GM19452 (cell line): ENCODE measurements around the gene UQCR11.

Experiments
- ATAC-seq: cut with Tn5 transposase; IDR thresholded peaks from one replicate; pipeline ENCODE4 v1.9.1; 2021; ENCODE audit not compliant: unreplicated experiment

UQCR11 gene

DNA sequence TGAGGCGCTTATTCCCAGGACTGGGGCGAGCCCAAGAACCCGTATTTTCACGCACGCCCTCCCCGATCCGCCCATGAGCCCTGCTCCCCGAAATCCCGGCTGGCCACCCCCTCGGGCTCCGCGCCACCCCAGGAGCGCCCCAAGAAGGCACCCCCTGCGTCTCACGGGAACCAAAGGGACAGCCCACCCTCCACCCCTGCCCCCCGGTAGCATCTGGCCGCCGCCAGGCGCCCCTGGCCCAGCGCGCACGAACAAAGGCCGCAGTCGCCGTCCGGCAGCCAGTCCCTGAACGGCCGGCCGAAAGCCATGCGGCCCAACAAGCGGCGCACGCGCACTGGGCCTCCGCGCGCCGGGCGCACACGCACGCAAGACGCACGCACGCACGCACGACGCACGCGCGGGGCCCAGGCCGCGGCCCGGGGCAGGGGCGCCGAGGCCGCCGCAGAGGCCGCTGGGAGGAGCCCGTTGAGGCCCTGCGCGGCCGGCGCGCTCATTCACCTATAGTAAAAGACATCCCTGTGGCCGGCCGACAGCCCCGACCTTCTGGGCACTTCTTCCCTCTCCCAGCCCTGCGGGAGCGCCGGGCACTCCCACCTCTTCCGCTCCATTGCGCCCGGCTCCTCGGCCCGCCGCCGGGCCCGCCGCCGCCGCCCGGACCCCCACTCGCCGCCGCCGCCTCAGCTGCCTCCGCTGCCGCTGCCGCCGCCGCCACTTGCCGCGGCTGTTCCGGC is 13.1 kb downstream of the UQCR11 start:
- peak; percentile 68 for ATAC-seq

GRCh38 chr19:1591421-1592023 is 13.7 kb downstream of the UQCR11 start:
- no peak for ATAC-seq

- ATAC-seq = no peak
Measured at GRCh38 chr19:1590641-1591397, 14.4 kb downstream of the UQCR11 start.

GRCh38 chr19:1587872-1588271 is 17.4 kb downstream of the UQCR11 start:
- no peak for ATAC-seq

- no peak for ATAC-seq
Measured at GRCh38 chr19:1585243-1585580, 20.1 kb downstream of the UQCR11 start.

DNA sequence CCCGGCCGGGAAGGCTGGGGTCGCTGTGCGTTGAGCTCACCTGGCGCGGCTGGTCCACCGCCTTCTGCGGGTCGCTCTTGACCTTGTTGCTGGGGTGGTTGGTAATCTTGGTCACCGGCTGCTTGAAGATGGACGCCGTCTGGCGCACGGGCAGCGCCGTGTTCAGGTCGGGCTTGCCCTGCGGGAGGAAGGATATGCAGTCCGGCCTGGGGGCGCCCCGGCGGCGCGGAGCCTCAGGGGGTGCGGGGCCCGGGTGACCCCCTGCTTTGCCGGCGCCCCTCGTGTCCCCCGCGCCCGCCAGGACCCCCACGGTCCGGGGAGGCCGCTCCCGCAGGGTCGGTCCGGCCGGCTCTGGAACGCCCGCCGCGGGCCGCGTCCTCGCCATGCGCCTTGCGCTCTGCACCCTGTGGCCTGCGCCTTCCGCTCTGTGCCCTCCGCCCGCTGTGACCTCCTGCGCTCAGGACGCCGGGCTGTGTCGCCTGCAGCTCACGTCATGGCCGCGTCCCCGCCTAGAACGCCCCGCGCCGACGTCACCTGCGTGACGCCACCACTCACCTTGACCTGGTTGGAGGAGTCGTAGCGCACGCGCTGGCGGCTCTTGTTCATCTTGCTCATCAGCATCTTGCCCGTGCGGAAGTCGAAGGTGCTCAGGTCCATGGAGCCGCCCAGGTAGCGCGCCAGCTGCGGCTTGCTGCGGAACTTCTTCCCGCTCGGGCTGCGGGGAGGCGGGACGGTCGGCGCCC is 20.6 kb downstream of the UQCR11 start:
- no peak for ATAC-seq

DNA sequence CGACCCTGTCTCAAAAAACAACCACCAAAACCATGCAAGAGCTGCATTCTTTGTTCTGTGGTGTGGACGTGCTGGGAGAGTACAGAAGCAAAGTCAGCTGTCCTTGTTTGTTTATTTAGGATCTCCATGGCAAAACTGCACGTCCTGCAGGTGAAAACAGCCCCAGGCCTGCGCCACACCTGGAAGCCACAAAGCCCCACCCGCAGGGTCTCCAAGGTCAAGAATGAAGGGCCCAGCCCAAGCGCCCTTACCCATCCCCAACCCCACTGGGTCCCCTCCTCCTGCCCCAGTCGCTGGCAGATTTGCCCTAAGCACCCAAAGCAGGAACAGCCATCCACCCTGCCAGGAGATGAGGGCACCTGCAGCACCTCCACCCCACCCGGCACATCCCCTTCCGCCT is 23.1 kb downstream of the UQCR11 start:
- ATAC-seq = no peak

GRCh38 chr19:1580957-1581356 is 24.3 kb downstream of the UQCR11 start:
- ATAC-seq = no peak

GRCh38 chr19:1580382-1580781 is 24.9 kb downstream of the UQCR11 start:
- no peak for ATAC-seq

DNA sequence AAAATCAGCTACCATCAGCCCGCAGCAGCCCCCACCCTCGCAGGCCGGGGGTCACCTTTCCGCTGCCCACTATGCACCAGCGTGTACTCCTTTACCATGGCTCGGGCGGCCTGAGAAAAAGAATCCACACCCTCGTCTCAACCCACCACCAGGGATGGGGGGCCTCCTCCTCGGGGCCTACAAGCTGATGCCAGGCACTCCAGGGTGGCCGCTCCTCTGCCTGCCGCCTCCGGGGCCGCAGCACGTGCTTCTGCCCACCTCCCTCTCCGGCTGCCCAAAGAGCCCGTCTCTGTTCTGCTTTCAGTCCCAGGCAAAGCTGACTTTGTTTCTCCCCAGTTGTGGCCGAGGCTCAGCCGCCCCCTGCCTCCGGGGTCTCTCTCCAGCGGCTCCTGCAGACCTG is 26.0 kb downstream of the UQCR11 start:
- no peak for ATAC-seq

GRCh38 chr19:1577929-1578618 is 27.2 kb downstream of the UQCR11 start:
- ATAC-seq = no peak

DNA sequence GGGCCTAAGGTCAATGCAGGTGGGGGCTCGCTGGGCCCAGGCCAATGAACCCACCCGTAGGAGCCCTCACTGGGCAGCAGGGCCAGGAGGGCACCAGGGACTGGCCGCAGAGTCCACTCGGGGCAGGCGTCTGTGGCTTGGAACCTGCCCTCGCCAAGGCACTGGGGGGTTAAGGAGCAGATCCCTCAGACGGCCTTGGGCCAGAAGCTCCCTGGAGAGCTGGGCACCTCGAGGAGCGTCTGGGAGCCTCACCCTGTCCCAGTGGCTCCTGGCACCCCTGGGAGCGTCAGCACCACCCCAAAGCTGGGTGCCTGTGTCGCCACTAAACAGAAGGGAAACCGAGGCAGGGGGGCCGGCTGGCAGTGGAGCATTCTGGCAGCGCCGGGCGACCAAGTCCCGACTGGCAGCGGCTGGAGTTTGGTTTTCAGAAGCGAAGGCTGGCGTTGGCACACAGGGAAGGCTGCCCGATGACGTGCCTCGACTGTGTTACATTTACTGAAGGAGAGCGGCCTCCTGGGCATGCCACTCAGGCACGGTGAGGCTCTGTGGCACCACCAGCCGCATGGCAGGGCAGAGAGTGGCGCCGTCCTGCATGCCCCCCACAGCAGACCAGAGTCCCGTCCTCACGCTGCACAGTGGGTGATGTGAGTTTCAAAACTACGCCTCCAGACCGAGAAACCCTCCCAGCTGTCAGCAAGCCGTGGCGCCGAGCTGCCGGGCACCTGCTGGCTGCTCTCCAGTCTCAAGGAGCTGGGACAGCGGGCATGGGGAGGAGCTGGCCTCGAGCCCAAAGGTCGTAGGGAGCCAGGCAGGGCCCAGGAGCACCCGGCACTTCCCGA is 28.0 kb downstream of the UQCR11 start:
- ATAC-seq = no peak

DNA sequence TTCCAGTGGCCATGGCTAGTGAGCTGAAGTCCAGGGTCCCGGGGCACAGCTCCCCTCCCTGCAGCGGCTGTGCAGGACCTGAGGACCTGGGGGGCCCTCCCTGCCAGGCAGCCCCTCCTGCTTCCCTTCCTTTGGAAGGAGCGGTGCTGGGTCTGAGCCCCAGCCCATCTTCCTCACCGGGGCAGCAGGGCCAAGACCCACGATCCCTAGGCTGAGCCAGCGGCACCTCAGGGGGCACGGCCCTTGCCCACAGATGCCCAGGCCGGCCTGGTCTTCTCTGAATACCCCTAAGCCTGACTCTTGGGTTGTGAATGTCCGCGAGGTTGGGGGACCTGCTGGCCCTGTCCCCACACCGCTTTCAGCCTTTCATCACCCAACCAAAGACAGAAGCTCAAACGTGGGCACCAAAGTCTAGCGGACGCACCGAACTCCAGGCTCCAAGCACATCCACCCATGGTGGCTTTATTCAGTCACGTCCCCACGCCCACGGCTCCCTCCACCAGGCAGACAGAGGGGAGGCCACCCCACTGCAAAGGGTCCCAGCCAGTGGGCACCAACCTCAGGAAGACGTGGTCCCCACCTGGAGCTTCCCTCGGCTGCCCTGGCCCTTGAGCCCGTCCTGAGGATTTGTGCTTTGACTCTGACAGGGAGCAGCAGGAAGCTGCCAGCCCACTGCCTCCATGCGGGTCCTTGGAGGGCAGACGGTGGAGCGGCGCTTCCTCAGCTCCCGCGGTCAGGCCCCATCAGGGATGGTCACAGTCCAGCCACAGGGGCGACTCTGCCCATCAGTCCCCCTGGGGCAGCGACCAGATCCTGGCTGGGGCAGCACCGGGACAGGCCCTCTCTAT is 28.8 kb downstream of the UQCR11 start:
- no peak for ATAC-seq

DNA sequence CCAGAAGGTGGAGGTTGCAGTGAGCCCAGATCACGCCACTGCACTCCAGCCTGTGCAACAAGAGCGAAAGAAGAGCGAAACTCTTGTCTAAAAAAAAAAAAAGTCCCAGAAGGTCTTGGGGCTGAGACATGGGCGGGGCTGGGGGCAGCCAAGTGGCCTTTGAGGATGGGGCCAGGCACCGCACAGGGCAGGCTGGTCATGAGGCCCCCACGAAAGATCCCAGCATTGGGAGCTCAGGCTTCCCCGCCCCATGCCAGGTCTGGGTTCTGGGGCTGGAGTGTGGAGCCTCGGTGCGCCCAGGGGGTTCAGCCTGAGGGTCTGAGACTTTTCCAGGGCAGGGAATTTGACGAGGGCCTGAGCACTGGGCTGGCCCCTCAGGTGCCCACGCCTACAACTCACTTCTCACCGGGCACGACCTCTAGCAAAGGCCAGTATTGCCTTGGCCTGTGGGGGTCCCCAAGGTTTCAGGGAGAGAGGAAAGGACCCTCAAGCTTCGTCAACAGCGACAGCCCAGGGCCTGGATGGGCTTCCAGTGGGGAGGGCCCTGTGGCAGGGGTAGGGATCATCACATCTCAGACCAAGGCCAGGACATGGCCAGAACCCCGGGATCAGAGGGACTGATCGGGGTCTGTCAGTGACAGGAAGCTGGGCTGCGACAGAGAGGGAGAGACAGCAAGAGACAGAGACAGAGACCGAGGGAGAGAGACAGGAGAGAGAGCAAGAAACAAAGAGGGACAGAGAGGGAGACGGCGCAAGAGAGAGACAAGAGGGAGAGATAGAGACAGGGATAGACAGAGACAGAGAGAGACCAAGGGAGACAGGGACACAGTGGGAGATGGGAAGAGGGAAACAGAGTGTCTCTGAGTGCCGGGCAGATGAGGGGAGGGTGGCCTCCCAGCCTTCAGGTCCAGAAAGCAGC is 29.7 kb downstream of the UQCR11 start:
- no peak for ATAC-seq

DNA sequence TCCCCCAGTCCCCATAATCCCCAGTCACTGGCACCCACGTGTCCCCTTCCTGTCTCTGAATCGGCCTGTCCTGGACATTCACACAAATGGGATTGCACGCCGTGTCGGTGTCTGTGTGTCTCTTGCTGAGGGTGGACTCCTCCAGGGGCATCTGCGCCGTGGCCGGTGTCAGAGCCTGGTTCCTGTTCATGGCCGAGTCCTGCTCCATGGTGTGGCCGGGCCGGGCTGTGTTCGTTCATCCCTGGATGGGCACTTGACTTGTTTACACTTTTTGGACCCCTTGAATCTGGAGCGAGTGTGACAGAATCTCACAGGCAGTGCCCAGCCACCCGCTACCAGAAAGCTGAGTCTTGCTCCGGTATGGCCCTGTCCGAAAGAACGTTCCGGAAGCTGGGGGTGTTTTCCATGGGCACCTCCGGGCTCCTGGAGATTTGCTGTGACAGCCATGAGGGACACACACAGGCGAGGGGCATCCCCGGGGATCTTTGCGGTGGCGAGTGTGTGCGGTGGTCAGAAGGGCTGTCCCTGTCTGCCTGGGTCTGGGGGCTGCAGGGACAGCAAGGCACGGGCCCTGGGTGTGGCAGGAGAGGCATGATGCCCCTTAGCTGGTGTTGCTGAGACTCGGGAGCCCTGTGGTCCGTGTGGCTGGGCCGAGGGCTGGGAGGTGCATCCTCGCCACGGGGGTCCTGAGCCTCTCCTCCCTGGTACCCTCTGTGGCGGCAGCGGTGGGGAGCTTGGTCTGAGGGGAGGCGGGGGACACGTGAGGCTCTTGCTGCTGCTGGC is 30.7 kb downstream of the UQCR11 start:
- ATAC-seq = no peak

- no peak for ATAC-seq
Measured at GRCh38 chr19:1572795-1573194, 32.5 kb downstream of the UQCR11 start.

- ATAC-seq = no peak
Measured at GRCh38 chr19:1571358-1571757, 33.9 kb downstream of the UQCR11 start.
